Glutamatergic neuron (in vitro differentiated cells): ENCODE measurements around the gene CTXND2. TPM values are rescaled to one million over a fixed set of nuclear protein-coding genes. Genes with fewer than 3 reads are reported as not detected.
"Not testable (repeated sequence)": the region's sequence is repeated elsewhere in the genome, so short reads cannot be mapped to it uniquely, and the experiment has no call there.

Source experiments
- DNase-seq: peaks from one replicate; pipeline ENCODE4 v3.0.0; 2022
- H3K27ac Mint-ChIP-seq: one replicate; pipeline ENCODE4 v1.8.0; 2020; ENCODE audit warnings: mild to moderate bottlenecking, mixed read lengths, inconsistent platforms; ENCODE audit not compliant: unreplicated experiment
- H3K27me3 Mint-ChIP-seq: one replicate; pipeline ENCODE4 v1.8.0; 2020; ENCODE audit warnings: mild to moderate bottlenecking, moderate library complexity, mixed read lengths, inconsistent platforms; ENCODE audit not compliant: unreplicated experiment
- H3K36me3 Mint-ChIP-seq: one replicate; pipeline ENCODE4 v1.8.0; 2020; ENCODE audit warnings: mild to moderate bottlenecking, mixed read lengths, inconsistent platforms; ENCODE audit not compliant: unreplicated experiment
- H3K4me1 Mint-ChIP-seq: one replicate; pipeline ENCODE4 v1.8.0; 2020; ENCODE audit warnings: mild to moderate bottlenecking, low read depth, mixed read lengths, inconsistent platforms; ENCODE audit not compliant: unreplicated experiment
- H3K4me3 Mint-ChIP-seq: one replicate; pipeline ENCODE4 v1.8.0; 2020; ENCODE audit warnings: mild to moderate bottlenecking, mixed read lengths, inconsistent platforms; ENCODE audit not compliant: unreplicated experiment
- H3K9me3 Mint-ChIP-seq: one replicate; pipeline ENCODE4 v1.8.0; 2020; ENCODE audit warnings: mild to moderate bottlenecking, moderate library complexity, mixed read lengths, inconsistent platforms; ENCODE audit not compliant: unreplicated experiment
- total RNA-seq: library from RNA; stranded (reverse); fragmentation: NEBNext Ultra II Directional; extraction: Animal tissue kit (Norgen Biotek cat#: 25700); gene quantifications from one replicate; pipeline ENCODE4 v1.2.1, GENCODE V29; 2021; ENCODE audit not compliant: unreplicated experiment
- TF ChIP-seq, protein P1 (sequence below): fragments of 200-600 bp; sonication (generic); IDR thresholded peaks from one replicate; pipeline ENCODE4 v1.5.0; 2021; ENCODE audit not compliant: partially characterized antibody, unreplicated experiment

The CTXND2 gene
- total RNA-seq, 1 donor from 2014 or later = not detected

DNA sequence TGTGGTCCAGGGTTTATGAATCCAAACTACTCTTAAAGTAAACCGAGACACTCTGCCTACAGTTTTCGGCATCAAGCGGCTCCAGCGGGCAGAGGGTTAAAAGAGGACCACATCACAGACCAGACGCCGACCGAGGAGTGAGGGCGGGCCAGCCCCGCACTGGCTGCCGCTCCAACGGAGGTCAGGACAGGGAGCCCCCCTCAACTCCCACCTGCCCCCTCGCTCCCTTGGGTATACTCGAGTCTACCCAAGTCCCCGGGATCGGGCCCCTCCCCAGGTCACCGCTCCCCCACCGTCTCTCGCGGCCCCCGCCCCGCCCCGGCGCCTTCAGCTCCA, 10.8 kb upstream of the CTXND2 start:
- TF ChIP-seq, protein P1, sequence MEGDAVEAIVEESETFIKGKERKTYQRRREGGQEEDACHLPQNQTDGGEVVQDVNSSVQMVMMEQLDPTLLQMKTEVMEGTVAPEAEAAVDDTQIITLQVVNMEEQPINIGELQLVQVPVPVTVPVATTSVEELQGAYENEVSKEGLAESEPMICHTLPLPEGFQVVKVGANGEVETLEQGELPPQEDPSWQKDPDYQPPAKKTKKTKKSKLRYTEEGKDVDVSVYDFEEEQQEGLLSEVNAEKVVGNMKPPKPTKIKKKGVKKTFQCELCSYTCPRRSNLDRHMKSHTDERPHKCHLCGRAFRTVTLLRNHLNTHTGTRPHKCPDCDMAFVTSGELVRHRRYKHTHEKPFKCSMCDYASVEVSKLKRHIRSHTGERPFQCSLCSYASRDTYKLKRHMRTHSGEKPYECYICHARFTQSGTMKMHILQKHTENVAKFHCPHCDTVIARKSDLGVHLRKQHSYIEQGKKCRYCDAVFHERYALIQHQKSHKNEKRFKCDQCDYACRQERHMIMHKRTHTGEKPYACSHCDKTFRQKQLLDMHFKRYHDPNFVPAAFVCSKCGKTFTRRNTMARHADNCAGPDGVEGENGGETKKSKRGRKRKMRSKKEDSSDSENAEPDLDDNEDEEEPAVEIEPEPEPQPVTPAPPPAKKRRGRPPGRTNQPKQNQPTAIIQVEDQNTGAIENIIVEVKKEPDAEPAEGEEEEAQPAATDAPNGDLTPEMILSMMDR = no peak
- H3K36me3 Mint-ChIP-seq = no peaks in the 10 kb centered on the region
- peaks cover 2% of the 10 kb centered on the region for H3K27me3 Mint-ChIP-seq
- H3K27ac Mint-ChIP-seq = peak overlapping the region; percentile 96
- peaks cover 7% of the 10 kb centered on the region for H3K9me3 Mint-ChIP-seq
- peak overlapping the region; percentile 94 for H3K4me3 Mint-ChIP-seq
- DNase-seq = peak; percentile 88
- H3K4me1 Mint-ChIP-seq = peaks cover 9% of the 10 kb centered on the region

GRCh38 chr1:150878931-150879330, 8.0 kb upstream of the CTXND2 start:
- not testable (repeated sequence) for H3K36me3 Mint-ChIP-seq, H3K4me3 Mint-ChIP-seq, H3K27ac Mint-ChIP-seq, DNase-seq, H3K4me1 Mint-ChIP-seq, H3K9me3 Mint-ChIP-seq, H3K27me3 Mint-ChIP-seq

- TF ChIP-seq, protein P1 = no peak
- Mint-ChIP-seq H3K27me3 (no peaks in the 10 kb centered on the region), H3K27ac (no peak overlapping the region), H3K4me3 (no peak overlapping the region), H3K9me3 (peaks cover 1% of the 10 kb centered on the region), H3K36me3 (no peaks in the 10 kb centered on the region), H3K4me1 (no peaks in the 10 kb centered on the region)
- DNase-seq = no peak
These were observed 5.4 kb upstream of the CTXND2 start for GRCh38 chr1:150881331-150882070.

GRCh38 chr1:150883121-150883520, 3.8 kb upstream of the CTXND2 start:
- H3K9me3 Mint-ChIP-seq, H3K27ac Mint-ChIP-seq, H3K36me3 Mint-ChIP-seq, H3K27me3 Mint-ChIP-seq, DNase-seq, H3K4me3 Mint-ChIP-seq, H3K4me1 Mint-ChIP-seq: not testable (repeated sequence)

DNA sequence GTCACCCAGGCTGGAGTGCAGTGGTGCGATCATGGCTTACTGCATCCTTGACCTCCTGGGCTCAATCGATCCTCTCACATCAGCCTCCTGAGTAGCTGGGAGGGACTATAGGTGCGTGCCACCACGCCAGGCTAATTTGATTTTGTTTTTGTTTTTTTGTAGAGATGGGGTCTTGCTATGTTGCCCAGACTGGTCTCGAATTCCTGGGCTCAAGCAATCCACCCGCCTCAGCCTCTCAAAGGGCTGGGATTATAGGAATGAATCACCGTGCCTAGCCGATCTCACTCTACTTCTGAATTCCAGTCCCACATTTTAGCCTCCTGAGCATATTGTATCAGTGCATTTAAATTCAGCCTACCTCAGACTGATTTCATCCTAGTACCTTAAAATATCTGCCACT, 1.8 kb downstream of the CTXND2 start:
- TF ChIP-seq, protein P1 = no peak
- Mint-ChIP-seq H3K27me3 (no peaks in the 10 kb centered on the region), H3K36me3 (no peaks in the 10 kb centered on the region), H3K27ac (no peak overlapping the region), H3K4me1 (no peaks in the 10 kb centered on the region), H3K4me3 (no peak overlapping the region), H3K9me3 (peaks cover 2% of the 10 kb centered on the region)
- no peak for DNase-seq

GRCh38 chr1:150890033-150890416, 3.1 kb downstream of the CTXND2 start:
- H3K36me3 Mint-ChIP-seq = no peaks in the 10 kb centered on the region
- H3K27me3 Mint-ChIP-seq = no peaks in the 10 kb centered on the region
- no peak overlapping the region for H3K27ac Mint-ChIP-seq
- TF ChIP-seq, protein P1 = no peak
- DNase-seq = no peak
- no peaks in the 10 kb centered on the region for H3K4me1 Mint-ChIP-seq
- H3K4me3 Mint-ChIP-seq = no peak overlapping the region
- peaks cover 2% of the 10 kb centered on the region for H3K9me3 Mint-ChIP-seq
